ENCODE measurements around the gene NFS1.
"Not testable (repeated sequence)": the region's sequence is repeated elsewhere in the genome, so short reads cannot be mapped to it uniquely, and the experiment has no call there.

Gene NFS1

DNA sequence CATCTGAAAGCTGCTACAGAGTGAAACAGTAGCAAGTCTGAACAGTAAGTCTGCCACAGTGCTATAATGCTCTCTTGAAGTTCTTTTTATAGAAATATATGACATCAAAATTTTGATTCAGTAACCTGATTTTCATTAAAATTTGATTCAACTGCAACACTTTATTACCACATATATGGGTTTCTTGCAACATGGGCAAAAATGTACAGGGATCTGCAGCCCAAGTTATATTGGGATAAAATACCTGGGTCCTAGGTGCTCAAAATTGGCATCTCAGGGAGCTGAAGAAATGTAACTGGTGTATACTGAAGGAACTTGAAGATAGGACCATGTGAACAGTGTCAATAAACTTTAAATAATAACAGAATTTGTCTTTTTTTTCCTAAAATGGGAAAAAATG, 10.9 kb upstream of the NFS1 start:
- DNase-seq (ENCODE audit: low read depth in 2 of 2): no peak

DNA sequence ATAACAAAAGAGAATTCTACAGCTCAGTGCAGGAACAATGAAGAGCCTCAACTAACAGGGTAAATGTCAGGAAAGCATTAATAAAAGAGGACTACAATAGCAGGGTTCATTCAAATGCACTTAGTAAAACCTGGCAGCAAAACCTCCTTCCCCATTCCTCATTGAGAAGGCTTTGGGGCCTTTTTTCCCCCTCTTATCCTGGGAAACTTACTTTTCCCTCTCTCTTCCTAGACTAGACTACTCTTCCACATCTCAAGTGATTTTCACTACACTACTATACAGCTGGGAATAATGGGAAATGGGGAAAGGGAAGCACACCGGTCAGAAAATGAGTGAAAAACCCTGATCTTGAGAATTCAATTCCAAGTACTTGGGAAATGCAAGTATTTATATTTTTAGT, 10.1 kb upstream of the NFS1 start:
- no peak for DNase-seq (ENCODE audit: low read depth in 2 of 2)

DNA sequence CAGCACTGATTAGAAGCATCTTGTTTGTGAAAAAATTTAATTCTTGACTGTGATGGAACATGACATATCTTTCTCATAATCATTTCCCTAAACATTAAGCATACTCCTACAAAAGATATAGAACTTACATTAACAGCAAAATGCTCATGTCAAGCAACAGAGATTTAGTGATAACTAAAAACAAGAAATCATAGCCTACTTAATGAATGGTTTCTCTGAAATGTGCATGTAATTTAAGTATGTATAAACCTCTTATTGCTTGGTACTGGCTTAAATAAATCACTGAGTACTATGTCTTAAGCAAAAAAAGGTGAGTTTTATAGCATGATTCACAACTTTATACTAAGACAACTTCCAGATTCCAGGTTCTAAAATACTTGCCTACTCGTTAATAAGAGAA, 9.3 kb upstream of the NFS1 start:
- no peak for DNase-seq (ENCODE audit: low read depth in 2 of 2)

DNA sequence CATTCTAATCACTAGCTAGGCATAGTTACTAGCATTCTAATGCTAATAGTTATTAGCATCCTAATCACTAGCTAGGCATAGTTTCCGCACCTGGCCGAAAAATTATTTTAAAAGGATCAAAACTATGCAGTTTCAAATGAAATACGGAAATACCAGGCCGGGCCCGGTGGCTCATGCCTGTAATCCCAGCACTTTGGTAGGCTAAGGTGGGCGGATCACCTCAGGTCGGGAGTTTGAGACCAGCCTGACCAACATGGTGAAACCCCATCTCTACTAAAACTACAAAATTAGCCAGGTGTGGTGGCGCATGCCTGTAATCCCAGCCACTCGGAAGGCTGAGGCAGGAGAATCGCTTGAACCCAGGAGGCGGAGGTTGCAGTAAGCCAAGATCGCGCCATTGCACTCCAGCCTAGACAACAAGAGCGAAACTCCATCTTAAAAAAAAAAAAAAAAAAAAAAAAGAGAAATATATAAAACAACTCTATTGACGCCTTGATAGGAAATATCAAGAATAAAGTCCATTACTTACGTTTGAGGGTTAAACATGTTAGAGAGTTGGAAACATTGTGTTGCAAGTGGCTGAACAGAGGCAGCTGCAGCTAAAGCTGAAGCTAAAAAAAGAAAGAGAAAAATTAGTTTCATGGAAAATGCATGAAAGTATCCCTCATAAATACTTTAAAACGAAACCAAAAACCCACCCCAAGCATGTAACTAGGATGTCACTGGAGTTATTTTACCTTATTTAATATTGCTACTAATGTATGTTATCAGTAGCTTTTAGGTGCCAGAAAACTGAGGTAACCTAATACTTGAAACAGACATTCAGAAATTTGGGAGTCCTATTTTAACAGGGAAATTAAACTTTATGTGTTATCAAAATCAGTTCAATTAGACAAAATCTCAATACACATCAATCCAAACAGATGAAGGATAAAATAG, 7.7 kb upstream of the NFS1 start:
- not testable (repeated sequence) for DNase-seq (ENCODE audit: low read depth in 2 of 2)

DNA sequence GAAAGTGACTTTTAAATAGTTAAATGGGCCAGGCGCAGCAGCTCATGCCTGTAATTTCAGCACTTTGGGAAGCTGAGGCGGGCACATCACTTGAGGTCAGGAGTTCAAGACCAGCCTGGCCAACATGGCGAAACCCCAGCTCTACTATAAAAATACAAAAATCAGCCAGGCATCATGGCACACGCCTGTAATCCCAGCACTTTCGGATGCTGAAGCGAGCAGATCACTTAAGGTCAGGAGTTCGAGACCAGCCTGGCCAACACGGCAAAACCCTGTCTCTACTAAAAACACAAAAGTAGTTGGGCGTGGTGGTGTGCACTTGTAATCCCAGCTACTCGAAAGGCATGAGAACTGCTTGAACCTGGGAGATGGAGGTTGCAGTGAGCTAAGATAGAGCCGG, 6.7 kb upstream of the NFS1 start:
- not testable (repeated sequence) for DNase-seq (ENCODE audit: low read depth in 2 of 2)

DNA sequence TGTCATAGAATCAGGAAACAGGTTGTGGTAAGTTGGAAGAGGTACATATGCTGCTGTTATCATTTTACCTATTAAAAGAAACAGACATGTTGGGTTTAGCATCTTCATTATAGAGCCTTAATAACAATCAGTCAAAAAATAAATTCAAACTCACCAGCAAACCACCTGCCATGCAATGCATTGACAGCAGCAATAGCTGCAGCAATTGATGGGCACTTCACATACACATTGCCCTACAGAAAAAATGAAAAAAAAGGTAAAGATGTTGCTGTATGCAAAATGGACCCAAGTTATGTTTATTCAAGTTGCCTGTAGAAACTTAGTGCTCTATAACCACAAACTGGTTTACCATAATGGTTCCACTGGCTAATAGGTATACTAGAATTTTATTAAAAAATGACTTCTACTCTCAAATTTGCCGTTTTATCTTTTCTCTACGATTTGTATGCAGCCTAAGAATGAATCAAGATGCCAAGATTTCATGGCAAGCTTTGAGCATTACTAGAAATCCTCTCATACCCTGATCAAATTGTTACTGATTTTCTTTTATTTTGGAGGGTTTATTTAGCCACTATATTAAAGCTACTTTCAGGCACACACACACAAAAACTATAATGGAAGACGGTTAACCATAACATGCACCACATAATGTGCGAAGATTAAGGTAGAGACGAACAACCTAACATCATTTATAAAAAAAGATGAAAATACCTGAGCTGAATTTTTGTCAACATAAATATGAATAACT, 5.5 kb upstream of the NFS1 start:
- DNase-seq (ENCODE audit: low read depth in 2 of 2): no peak

DNA sequence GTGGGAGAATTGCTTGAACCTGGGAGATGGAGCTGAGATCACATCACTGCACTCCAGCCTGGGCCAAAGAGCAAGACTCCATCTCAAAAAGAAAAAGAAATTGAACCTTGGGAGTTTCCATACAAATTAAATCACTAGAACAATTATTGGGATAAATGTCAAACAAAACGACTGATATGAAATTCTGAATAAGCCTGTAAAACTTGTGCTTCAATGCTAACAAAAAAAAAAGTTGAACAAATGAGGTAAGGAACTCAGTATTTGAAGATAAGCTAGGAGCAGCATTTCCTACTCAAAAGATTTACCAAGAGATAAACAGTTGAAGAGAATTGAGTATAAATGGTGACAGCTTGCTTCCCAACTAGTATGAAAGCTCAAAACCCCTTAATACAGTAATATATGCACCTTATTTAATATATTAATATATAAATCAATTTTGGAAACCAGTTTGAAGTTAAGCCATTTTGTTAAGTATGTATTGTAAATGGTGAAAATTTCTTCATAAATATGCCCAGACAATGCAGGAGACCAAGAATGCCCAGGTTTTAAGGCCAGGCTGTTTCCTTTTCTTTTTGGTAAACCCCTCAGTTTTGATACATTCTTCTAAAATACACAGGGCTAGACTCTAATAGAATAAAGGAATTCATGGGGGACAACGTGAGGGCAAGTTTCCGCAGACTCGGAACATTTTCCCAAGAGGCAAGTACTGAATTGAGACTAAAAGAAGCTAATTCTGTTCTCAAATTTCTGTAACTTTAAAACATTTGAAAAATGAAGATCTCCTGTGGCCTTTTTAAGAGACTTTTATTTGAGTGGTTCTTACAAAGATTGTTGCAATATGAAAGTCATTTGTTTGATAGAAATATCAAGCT, 3.9 kb upstream of the NFS1 start:
- no peak for DNase-seq (ENCODE audit: low read depth in 2 of 2)

DNA sequence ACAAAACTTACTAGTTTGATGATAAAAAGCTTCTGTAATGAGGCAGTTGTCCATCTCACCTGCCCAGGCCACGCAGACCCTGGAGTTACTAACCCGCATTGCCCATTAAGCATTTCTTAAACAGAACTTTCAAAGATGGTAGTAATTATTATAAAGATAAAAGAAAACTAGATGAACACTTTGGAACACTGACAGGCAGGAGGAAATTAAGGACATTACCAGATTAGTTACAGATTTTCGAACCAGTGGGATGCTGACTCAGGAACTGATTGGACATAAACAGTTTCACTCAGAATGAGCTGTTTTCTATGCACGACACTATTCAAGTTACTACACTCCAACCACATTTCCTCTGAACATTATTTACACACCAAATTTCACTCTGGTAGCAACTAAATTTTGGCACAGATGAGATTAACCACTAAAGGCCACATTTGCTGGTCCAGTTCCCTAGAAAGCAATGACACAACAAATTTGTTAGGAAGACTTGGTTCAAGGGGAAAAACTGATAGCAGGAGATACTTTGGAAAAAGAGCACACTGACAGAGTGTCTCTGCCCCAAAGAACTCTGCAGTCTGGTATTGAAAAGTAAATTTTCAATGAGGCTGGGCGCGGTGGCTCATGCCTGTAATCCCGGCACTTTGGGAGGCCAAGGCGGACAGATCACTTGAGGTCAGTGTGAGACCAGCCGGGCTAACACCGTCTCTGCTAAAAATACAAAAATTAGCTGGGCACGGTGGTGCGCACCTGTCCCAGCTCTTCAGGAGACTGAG, 3.1 kb upstream of the NFS1 start:
- DNase-seq (ENCODE audit: low read depth in 2 of 2): no peak

DNA sequence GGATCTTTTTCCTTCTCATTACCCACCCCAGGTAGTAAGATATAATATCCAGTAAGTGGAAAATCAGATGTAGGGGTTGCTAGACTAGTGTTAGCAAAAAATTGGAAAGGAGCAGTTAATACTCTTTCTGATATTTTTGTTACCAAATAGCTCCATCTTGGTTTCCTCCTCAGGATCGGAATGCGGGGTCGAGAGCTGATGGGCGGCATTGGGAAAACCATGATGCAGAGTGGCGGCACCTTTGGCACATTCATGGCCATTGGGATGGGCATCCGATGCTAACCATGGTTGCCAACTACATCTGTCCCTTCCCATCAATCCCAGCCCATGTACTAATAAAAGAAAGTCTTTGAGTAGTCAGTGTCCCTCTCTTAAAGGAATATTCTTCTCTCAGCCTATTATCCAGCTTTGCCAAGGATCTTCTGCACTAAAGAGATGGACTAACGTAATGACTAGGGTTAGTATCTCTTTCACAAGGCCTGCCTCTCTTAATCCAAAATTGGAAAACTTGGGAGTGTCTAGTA, 1.5 kb upstream of the NFS1 start:
- no peak for DNase-seq (ENCODE audit: low read depth in 2 of 2)

DNA sequence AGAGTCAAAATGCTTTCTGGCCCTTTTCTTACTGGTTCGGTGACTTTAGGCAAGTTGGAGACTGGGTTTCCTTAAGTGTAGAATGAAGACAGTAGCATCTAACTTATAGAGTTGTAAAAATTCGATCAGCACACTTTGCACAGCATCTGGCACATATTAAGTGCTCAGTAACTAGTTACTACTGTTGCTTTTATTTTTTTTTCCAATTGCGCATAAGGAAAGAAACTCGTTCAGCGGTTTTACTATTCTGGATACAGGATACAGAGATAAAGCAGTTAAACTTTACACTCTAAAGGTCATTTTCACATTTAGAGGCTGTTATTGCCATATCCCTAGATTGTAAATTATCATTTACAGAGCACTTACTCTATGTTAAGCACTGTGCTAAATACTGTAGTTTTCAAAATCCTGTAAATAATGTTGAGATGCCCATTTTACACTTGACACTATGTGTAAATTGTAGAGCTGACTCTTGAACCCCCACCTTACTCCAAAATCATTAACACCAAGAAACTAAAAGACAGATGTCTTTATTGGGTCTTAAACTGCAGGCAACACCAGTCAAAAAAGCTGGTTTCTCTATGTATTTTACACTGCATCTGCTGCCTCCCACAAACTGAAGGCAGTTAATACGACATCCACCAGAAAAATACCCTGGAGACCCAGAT, 939 bp upstream of the NFS1 start:
- no peak for DNase-seq (ENCODE audit: low read depth in 2 of 2)

DNA sequence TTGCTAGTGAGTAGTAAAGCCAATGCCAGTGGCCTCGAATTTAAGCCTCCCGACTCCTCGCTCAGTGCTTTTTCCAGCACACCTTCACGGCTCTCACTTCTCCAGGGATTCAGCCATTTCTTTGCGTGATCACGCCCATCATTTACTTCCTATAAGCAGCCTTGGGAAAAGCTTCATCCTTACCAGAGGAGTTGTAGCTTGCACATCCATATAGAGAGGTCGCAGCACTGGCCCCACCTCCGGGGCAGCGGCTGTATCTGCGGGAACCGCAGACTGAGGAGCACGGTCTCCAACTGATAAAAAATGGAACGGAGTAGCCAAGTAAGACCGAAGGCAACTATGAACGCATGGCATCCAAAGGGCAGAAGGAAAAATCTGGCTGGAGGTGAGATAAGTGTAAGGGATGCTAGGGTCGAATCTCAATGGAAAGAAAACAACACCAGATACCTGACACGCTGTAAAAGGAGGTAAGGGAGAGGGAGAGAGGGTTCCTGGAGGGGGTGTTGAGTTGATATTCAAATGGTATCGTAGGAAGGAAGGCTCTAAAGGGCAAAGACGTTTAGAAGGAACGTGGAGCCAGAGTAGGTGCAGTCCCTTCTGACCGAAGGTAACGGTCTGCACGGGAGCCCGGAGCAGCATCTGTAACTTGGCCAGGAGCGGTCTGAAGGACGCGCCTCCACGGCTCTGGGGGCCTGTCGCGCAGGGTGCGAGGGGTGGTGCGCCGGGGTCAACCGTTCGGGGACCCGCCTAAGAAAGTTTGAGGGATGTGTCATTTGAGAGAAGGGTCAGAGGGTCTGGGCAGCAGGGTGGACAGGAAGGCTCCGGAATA, 640 bp downstream of the NFS1 start:
- DNase-seq (ENCODE audit: low read depth in 2 of 2): no peak

DNA sequence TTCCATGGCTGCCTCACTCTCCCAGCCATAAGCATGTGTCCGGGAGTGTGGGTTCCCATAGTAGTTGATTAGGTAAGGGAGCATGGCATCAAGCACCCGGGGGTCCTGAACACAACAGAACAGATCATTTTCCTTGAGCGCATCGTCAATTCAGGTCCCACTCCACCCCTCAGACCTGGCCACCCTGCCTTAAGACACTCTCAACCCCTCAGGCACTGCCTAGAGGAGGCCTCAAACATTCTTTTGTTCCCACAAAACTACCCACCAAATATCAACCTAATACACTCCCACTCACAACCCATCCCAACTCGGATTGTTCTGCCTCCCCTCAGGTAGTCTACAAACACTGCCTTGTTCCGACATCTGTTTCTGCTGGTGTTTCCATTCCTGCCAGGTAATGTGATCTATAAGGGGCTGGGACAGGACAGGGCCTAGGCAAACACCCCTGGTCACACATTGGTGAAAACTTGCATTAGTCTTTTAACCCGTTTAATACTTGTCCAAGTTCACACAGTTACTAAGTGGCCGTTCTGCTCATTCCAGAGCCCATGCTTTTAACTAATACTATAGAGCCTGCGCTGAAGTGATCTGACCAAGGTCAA, 1.4 kb downstream of the NFS1 start:
- DNase-seq (ENCODE audit: low read depth in 2 of 2): no peak

DNA sequence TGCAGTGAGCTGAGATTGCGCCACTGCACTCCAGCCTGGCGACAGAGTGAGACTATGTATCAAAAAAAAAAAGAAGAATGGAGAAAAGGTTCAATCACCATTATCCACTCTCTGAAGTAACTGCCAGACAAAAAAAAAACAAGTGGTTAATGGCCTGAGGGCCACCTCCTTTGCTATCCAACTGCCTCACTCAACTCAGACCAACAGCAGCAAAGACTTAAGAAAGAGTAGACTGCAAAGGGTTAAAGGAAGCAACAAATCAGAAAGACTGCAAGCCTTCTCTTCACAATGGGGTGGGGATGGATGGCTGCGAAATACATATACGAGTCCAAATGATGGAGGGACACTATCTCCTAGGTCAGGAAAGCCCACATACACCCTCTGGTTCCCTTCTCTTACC, 3.2 kb downstream of the NFS1 start:
- no peak for DNase-seq (ENCODE audit: low read depth in 2 of 2)

DNA sequence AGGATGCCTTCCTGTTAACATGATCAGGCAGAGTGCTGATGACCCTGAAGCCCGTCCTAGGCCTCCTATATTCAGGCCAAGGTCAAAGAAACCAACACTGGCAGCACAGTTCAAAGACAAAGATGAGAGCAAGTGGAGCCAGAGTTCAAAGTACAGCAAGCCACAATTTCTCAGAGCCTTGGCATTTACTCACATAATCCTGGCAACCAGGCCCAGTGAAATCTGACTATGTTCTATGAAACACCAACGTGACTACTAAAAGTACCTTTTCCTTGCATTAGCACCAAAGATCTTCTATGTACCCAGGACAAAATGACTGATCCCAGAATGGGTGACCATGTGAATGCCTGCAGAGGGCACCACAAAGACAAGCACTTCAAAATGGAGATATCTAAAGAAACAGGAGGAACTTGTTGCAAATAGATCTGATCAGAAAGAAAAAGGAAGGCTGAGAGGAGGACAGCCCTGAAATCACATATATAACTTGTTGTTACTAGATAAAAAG, 3.9 kb downstream of the NFS1 start:
- no peak for DNase-seq (ENCODE audit: low read depth in 2 of 2)

DNA sequence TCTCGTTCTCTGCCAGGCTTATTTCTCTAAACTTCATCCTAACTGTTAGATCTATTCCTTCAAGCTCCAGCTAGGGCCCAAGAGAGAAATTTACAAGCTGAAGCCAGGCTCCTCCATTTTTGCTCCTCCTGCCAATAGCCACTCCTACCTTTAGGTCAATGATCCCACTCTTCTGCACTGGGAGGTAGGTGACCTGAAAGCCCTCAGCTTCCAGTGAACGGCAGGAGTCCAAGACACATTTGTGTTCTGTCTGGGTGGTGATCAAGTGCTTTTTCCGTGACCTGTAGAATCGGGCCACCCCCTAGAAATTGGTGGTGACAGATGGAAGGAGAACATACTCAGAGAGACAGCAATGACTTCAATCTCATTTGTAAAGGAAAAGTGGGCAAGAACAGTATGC, 8.9 kb downstream of the NFS1 start:
- no peak for DNase-seq (ENCODE audit: low read depth in 2 of 2)

DNA sequence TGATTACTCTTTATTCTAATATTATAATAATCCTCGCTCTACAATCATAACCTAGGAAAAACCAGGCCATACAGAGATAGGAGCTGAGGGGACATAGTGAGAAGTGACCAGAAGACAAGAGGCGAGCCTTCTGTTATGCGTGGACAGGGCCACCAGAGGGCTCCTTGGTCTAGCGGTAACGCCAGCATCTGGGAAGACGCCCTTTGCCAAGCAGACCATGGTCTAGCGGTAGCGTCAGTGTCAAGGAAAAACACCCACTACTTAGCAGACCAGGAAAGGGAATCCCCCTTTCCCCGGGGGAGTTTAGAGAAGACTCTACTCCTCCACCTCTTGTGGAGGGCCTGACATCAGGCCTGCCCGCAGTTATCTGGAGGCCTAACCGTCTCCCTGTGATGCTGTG, 12.3 kb downstream of the NFS1 start:
- DNase-seq (ENCODE audit: low read depth in 2 of 2): not testable (repeated sequence)

DNA sequence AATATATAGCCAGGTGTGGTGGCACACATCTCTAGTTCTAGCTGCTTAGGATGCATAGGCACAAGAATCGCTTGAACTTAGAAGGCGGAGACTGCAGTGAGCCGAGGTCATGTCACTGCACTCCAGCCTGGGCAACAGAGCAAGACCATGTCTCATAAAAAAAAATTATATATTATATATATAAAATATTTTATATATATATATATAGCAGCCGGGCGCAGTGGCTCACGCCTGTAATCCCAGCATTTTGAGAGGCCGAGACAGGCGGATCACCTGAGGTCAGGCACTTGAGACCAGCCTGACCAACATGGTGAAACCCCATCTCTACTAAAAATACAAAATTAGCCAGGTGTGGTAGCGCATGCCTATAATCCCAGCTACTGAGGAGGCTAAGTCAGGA, 13.8 kb downstream of the NFS1 start:
- DNase-seq (ENCODE audit: low read depth in 2 of 2): not testable (repeated sequence)

DNA sequence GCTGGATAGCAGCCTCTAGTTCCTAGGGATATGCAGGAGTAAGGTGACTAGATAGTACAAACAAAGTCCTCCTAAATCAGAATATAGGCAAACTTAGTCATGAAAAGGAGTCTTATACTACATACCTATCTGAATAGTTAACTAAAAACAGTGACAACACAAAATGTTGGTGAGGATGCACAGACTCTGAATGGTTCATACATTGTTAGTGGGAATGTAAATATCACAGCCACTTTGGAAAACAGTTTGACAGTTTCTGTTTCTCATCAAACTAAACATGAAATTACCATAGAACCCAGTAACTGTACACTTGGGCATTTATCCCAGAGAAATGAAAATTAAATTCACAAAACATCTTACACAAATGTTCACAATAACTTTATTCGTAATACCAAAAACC, 17.2 kb downstream of the NFS1 start:
- no peak for DNase-seq (ENCODE audit: low read depth in 2 of 2)
